Measurements from ENCODE around the gene FAM222B.
"Not testable (repeated sequence)": the region's sequence is repeated elsewhere in the genome, so short reads cannot be mapped to it uniquely, and the experiment has no call there.

The FAM222B gene

GRCh38 chr17:28880572-28880945 is 38.0 kb upstream of the FAM222B start:
- no peak overlapping the region for H3K4me3 ChIP-seq (ENCODE audit: low read length)
- H3K4me1 ChIP-seq (ENCODE audit: insufficient read depth, low read length), result no peaks in the 10 kb centered on the region
- no peaks in the 10 kb centered on the region for H3K27me3 ChIP-seq (ENCODE audit: insufficient read depth, low read length)
- H3K9ac ChIP-seq (ENCODE audit: low read depth, low read length), result no peak overlapping the region
- H3K27ac ChIP-seq (ENCODE audit: low read length), result no peak overlapping the region
- H3K36me3 ChIP-seq (ENCODE audit: insufficient read depth, low read depth, low read length), result peaks cover 53% of the 10 kb centered on the region
- H3K9me3 ChIP-seq (ENCODE audit: insufficient read depth, low read depth, low read length), result no peaks in the 10 kb centered on the region

- Histone ChIP-seq H3K9ac (ENCODE audit: low read depth, low read length) (no peak overlapping the region), H3K4me1 (ENCODE audit: insufficient read depth, low read length) (no peaks in the 10 kb centered on the region), H3K9me3 (ENCODE audit: insufficient read depth, low read depth, low read length) (no peaks in the 10 kb centered on the region), H3K4me3 (ENCODE audit: low read length) (no peak overlapping the region), H3K27me3 (ENCODE audit: insufficient read depth, low read length) (no peaks in the 10 kb centered on the region), H3K27ac (ENCODE audit: low read length) (no peak overlapping the region), H3K36me3 (ENCODE audit: insufficient read depth, low read depth, low read length) (peaks cover 53% of the 10 kb centered on the region)
Observed at GRCh38 chr17:28879886-28880571, 37.4 kb upstream of the FAM222B start.

- H3K36me3 ChIP-seq (ENCODE audit: insufficient read depth, low read depth, low read length), result peaks cover 48% of the 10 kb centered on the region
- no peaks in the 10 kb centered on the region for H3K9me3 ChIP-seq (ENCODE audit: insufficient read depth, low read depth, low read length)
- no peaks in the 10 kb centered on the region for H3K4me1 ChIP-seq (ENCODE audit: insufficient read depth, low read length)
- H3K4me3 ChIP-seq (ENCODE audit: low read length), result no peak overlapping the region
- no peak overlapping the region for H3K27ac ChIP-seq (ENCODE audit: low read length)
- H3K9ac ChIP-seq (ENCODE audit: low read depth, low read length), result no peak overlapping the region
- H3K27me3 ChIP-seq (ENCODE audit: insufficient read depth, low read length), result no peaks in the 10 kb centered on the region
Observed at GRCh38 chr17:28878981-28879380, 36.4 kb upstream of the FAM222B start.

GRCh38 chr17:28878158-28878910 is 35.7 kb upstream of the FAM222B start:
- Histone ChIP-seq H3K9me3 (ENCODE audit: insufficient read depth, low read depth, low read length) (no peaks in the 10 kb centered on the region), H3K36me3 (ENCODE audit: insufficient read depth, low read depth, low read length) (peaks cover 48% of the 10 kb centered on the region), H3K4me3 (ENCODE audit: low read length) (no peak overlapping the region), H3K4me1 (ENCODE audit: insufficient read depth, low read length) (no peaks in the 10 kb centered on the region), H3K27ac (ENCODE audit: low read length) (no peak overlapping the region), H3K27me3 (ENCODE audit: insufficient read depth, low read length) (no peaks in the 10 kb centered on the region), H3K9ac (ENCODE audit: low read depth, low read length) (no peak overlapping the region)

- H3K36me3 ChIP-seq (ENCODE audit: insufficient read depth, low read depth, low read length), result peaks cover 39% of the 10 kb centered on the region
- H3K27me3 ChIP-seq (ENCODE audit: insufficient read depth, low read length), result not testable (repeated sequence)
Observed at GRCh38 chr17:28877150-28877711, 34.6 kb upstream of the FAM222B start.

GRCh38 chr17:28875848-28876550 is 33.4 kb upstream of the FAM222B start:
- Histone ChIP-seq H3K9me3 (ENCODE audit: insufficient read depth, low read depth, low read length) (no peaks in the 10 kb centered on the region), H3K9ac (ENCODE audit: low read depth, low read length) (no peak overlapping the region), H3K4me1 (ENCODE audit: insufficient read depth, low read length) (no peaks in the 10 kb centered on the region), H3K27me3 (ENCODE audit: insufficient read depth, low read length) (no peaks in the 10 kb centered on the region), H3K36me3 (ENCODE audit: insufficient read depth, low read depth, low read length) (peaks cover 26% of the 10 kb centered on the region), H3K27ac (ENCODE audit: low read length) (no peak overlapping the region), H3K4me3 (ENCODE audit: low read length) (no peak overlapping the region)

More at GRCh38 chr17:28877150-28877711, 34.6 kb upstream of the FAM222B start:
- not testable (repeated sequence) for H3K4me1 ChIP-seq (ENCODE audit: insufficient read depth, low read length); H3K27ac ChIP-seq (ENCODE audit: low read length); H3K9ac ChIP-seq (ENCODE audit: low read depth, low read length); H3K4me3 ChIP-seq (ENCODE audit: low read length); H3K9me3 ChIP-seq (ENCODE audit: insufficient read depth, low read depth, low read length)

GRCh38 chr17:28874750-28875149 is 32.2 kb upstream of the FAM222B start:
- Histone ChIP-seq H3K36me3 (ENCODE audit: insufficient read depth, low read depth, low read length) (peaks cover 14% of the 10 kb centered on the region), H3K4me1 (ENCODE audit: insufficient read depth, low read length) (no peaks in the 10 kb centered on the region), H3K27me3 (ENCODE audit: insufficient read depth, low read length) (no peaks in the 10 kb centered on the region), H3K27ac (ENCODE audit: low read length) (no peak overlapping the region), H3K9me3 (ENCODE audit: insufficient read depth, low read depth, low read length) (no peaks in the 10 kb centered on the region), H3K4me3 (ENCODE audit: low read length) (no peak overlapping the region), H3K9ac (ENCODE audit: low read depth, low read length) (no peak overlapping the region)

GRCh38 chr17:28873839-28874238 is 31.2 kb upstream of the FAM222B start:
- Histone ChIP-seq H3K27me3 (ENCODE audit: insufficient read depth, low read length) (no peaks in the 10 kb centered on the region), H3K4me3 (ENCODE audit: low read length) (no peak overlapping the region), H3K9me3 (ENCODE audit: insufficient read depth, low read depth, low read length) (no peaks in the 10 kb centered on the region), H3K9ac (ENCODE audit: low read depth, low read length) (no peak overlapping the region), H3K27ac (ENCODE audit: low read length) (no peak overlapping the region), H3K36me3 (ENCODE audit: insufficient read depth, low read depth, low read length) (peaks cover 8% of the 10 kb centered on the region; the same call in 1 of the 2 replicates), H3K4me1 (ENCODE audit: insufficient read depth, low read length) (no peaks in the 10 kb centered on the region)

GRCh38 chr17:28871056-28871579 is 28.5 kb upstream of the FAM222B start:
- no peak overlapping the region for H3K9ac ChIP-seq (ENCODE audit: low read depth, low read length)

GRCh38 chr17:28867276-28867675 is 24.7 kb upstream of the FAM222B start:
- no peaks in the 10 kb centered on the region for H3K36me3 ChIP-seq (ENCODE audit: insufficient read depth, low read depth, low read length)
- H3K27ac ChIP-seq (ENCODE audit: low read length), result no peak overlapping the region
- H3K9me3 ChIP-seq (ENCODE audit: insufficient read depth, low read depth, low read length), result no peaks in the 10 kb centered on the region
- no peak overlapping the region for H3K9ac ChIP-seq (ENCODE audit: low read depth, low read length)
- peaks cover 2% of the 10 kb centered on the region; the same call in 1 of the 2 replicates for H3K4me1 ChIP-seq (ENCODE audit: insufficient read depth, low read length)
- H3K27me3 ChIP-seq (ENCODE audit: insufficient read depth, low read length), result no peaks in the 10 kb centered on the region
- no peak overlapping the region for H3K4me3 ChIP-seq (ENCODE audit: low read length)

More at GRCh38 chr17:28871056-28871579, 28.5 kb upstream of the FAM222B start:
- Histone ChIP-seq H3K27ac (ENCODE audit: low read length) (no peak overlapping the region), H3K27me3 (ENCODE audit: insufficient read depth, low read length) (no peaks in the 10 kb centered on the region), H3K36me3 (ENCODE audit: insufficient read depth, low read depth, low read length) (no peaks in the 10 kb centered on the region), H3K4me3 (ENCODE audit: low read length) (no peak overlapping the region), H3K9me3 (ENCODE audit: insufficient read depth, low read depth, low read length) (no peaks in the 10 kb centered on the region), H3K4me1 (ENCODE audit: insufficient read depth, low read length) (no peaks in the 10 kb centered on the region)

GRCh38 chr17:28865946-28866752 is 23.6 kb upstream of the FAM222B start:
- Histone ChIP-seq H3K27me3 (ENCODE audit: insufficient read depth, low read length) (no peaks in the 10 kb centered on the region), H3K9ac (ENCODE audit: low read depth, low read length) (no peak overlapping the region), H3K27ac (ENCODE audit: low read length) (no peak overlapping the region), H3K4me3 (ENCODE audit: low read length) (no peak overlapping the region), H3K9me3 (ENCODE audit: insufficient read depth, low read depth, low read length) (no peaks in the 10 kb centered on the region), H3K36me3 (ENCODE audit: insufficient read depth, low read depth, low read length) (0 out of 2 replicates have a peak, but pooled peaks cover 7% of the 10 kb centered on the region), H3K4me1 (ENCODE audit: insufficient read depth, low read length) (peaks cover 2% of the 10 kb centered on the region; the same call in 1 of the 2 replicates)
